H1 (cell line): Measurements from ENCODE around the gene ARL9. TPM values are rescaled to one million over a fixed set of nuclear protein-coding genes. Genes with fewer than 3 reads are reported as not detected.
A peak's percentile ranks its signal among the peaks of the same experiment; 100 is the strongest.

ENCODE experiments used
- CHD7 ChIP-seq: fragments of 300-600 bp; sonication (generic); IDR thresholded peaks from 2 replicates; pipeline ENCODE4 v1.7.1; 2012; ENCODE audit warnings: low read length, moderate library complexity, mild to moderate bottlenecking, inconsistent platforms; ENCODE audit not compliant: insufficient replicate concordance
- CREB1 ChIP-seq: IDR thresholded peaks from 2 replicates; pipeline ENCODE4 v1.6.1; 2012; ENCODE audit warnings: inconsistent platforms
- RAD21 ChIP-seq, 2 experiments: IDR thresholded peaks in 1 of 2; conservative IDR thresholded peaks in 1 of 2; 2 replicates each; pipeline ENCODE4 v1.6.1; 2011; ENCODE audit warnings: low read depth in 2 of 2, low read length in 2 of 2, improper control_type of control experiment in 1 of 2, inconsistent platforms in 1 of 2, mild to moderate bottlenecking in 1 of 2, moderate library complexity in 1 of 2
- polyA plus RNA-seq, 7 experiments: library from polyadenylated mRNA; depleted of rRNA in 3 of 7; stranded (reverse) in 5 of 7; unstranded in 2 of 7; fragments of >200 nt in 5 of 7; fragments of 200-250 nt in 2 of 7; gene quantifications; 1 replicate in 5 of 7; 2 replicates in 1 of 7; 4 replicates in 1 of 7; pipeline versions ENCODE4 v1.2.1 to v1.2.3, GENCODE V29; 2011 to 2013; ENCODE audit warnings: missing spikeins in 2 of 7, mixed read lengths in 2 of 7
- total RNA-seq: library from RNA; stranded (reverse); fragmentation: NEBNext Ultra II Directional; extraction: Animal tissue kit (Norgen Biotek cat#: 25700); gene quantifications from 2 replicates; pipeline ENCODE4 v1.2.1, GENCODE V29; 2021

ARL9 gene
- total and polyA plus RNA-seq, 2 of the 8 experiments (the other 6 are each of a cell fraction or from before 2014, with no cell fraction given): 0.60 to 0.76 TPM

DNA sequence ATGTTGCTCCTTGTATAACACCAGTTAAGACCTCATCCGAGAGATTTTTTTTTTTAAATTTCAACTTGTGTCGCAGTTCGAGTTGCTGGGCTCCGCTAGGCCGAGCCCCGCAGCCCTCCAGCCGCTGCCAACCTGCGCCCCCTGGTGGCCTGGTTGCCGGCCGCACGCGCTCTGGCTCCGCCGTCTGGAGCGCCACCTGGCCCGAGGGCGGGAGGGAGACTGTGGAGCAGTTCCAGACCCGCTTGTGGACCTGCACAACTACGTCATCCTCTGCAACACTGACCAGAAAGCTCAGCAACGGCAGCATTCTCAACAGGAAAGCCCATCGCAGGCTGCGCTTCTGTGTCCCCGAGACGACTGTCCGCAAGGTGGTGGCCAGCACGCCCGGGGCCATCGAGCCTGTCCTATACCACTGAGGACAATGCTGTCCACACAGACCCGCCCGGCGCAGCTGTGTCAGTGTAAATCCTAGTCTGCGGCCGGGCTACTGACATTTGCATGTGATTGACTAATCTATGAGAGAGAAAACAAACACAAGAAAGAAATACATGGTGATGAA lies 39.1 kb downstream of the ARL9 start (continued):
- no peak for TF ChIP-seq CHD7
- TF ChIP-seq RAD21 (IDR thresholded peaks at IDR 0.05 in 1 of 2, conservative IDR thresholded peaks at IDR 0.05 in 1 of 2; ENCODE audit: low read depth in 2 of 2, low read length in 2 of 2): peak; percentile 84 to 92
- peak; percentile 75 for TF ChIP-seq CREB1
